AG04450 (cell line): ENCODE results near the gene ISG20. TPM values are rescaled to one million over a fixed set of nuclear protein-coding genes. Genes with fewer than 3 reads are reported as not detected.
A peak's percentile ranks its signal among the peaks of the same experiment; 100 is the strongest.

Experiments used
- polyA plus RNA-seq: library from polyadenylated mRNA; depleted of rRNA; stranded (reverse); fragments of >200 nt; gene quantifications from 2 replicates; pipeline ENCODE4 v1.2.3, GENCODE V29; 2011; rRNA removed
- small RNA-seq: library from RNA; depleted of rRNA; stranded (forward); fragments of <200 nt; gene quantifications from one replicate; pipeline ENCODE3, GENCODE V24; 2012; ENCODE audit warnings: low read depth; ENCODE audit not compliant: insufficient read length

Gene ISG20
- polyA plus RNA-seq, 1 experiment = 5.2 TPM

Small RNA genes lying within 50 kb of the gene (small RNA-seq; reads per million reads assigned to genes)
- gene MIR1179 (8.3 reads per million, percentile 67 among the genes with 10 or more reads in this experiment), gene MIR7-2 (8.6 reads per million, percentile 67 among the genes with 10 or more reads in this experiment)

Other genes starting within 250 kb of the ISG20 start
- gene MRPL46, start 171.6 kb upstream of the ISG20 start, polyA plus RNA-seq = 23.1 and 28.0 TPM in 2 replicates
- 55.6 and 65.0 TPM in 2 replicates for gene MRPS11, start 171.3 kb upstream of the ISG20 start, polyA plus RNA-seq
- 7.3 and 7.7 TPM in 2 replicates for gene DET1, start 92.3 kb upstream of the ISG20 start, polyA plus RNA-seq
- 41.8 and 49.1 TPM in 2 replicates for gene AEN, start 17.7 kb upstream of the ISG20 start, polyA plus RNA-seq
- gene ACAN, start 164.4 kb downstream of the ISG20 start, polyA plus RNA-seq = 0.20 and 0.22 TPM in 2 replicates